Tibial nerve (tissue), 4 donors: ENCODE results near the gene NPHP4. TPM values are rescaled to one million over a fixed set of nuclear protein-coding genes. Genes with fewer than 3 reads are reported as not detected.

Source experiments
- DNase-seq, 2 donors: peaks; one replicate each; pipeline ENCODE4 v3.0.0-alpha.2; 2019; ENCODE audit warnings: low spot score in 2 of 2
- H3K27ac ChIP-seq, 4 donors: fragments of 200-600 bp; sonication (generic) in 3 of 4; one replicate each; pipeline ENCODE4 v1.5.1; 2017 to 2019; ENCODE audit warnings: mild to moderate bottlenecking in 1 of 4
- H3K27me3 ChIP-seq, 2 donors: fragments of 200-600 bp; sonication (generic) in 1 of 2; one replicate each; pipeline versions ENCODE4 v1.5.1 to v1.6.0; 2017 to 2019
- H3K36me3 ChIP-seq, 3 donors: fragments of 200-600 bp; sonication (generic); one replicate each; pipeline ENCODE4 v1.5.1; 2018 to 2019
- H3K4me1 ChIP-seq, 4 donors: fragments of 200-600 bp; sonication (generic) in 3 of 4; one replicate each; pipeline ENCODE4 v1.5.1; 2017 to 2019
- H3K4me3 ChIP-seq, 4 donors: fragments of 200-600 bp; sonication (generic) in 3 of 4; one replicate each; pipeline ENCODE4 v1.5.1; 2017 to 2019; ENCODE audit warnings: mild to moderate bottlenecking in 1 of 4, moderate library complexity in 1 of 4
- H3K9me3 ChIP-seq, 4 donors: fragments of 200-600 bp; sonication (generic) in 3 of 4; one replicate each; pipeline ENCODE4 v1.5.1; 2017 to 2019
- EP300 ChIP-seq, 2 donors: sonication (generic); formaldehyde crosslinking; IDR thresholded peaks; one replicate each; pipeline ENCODE4 v1.6.1; 2017; ENCODE audit warnings: antibody characterized with exemption in 2 of 2, mild to moderate bottlenecking in 1 of 2
- POLR2A ChIP-seq, 2 donors: fragments of 450-650 bp; IDR thresholded peaks; one replicate each; pipeline ENCODE4 v1.6.1; 2017; ENCODE audit warnings: antibody characterized with exemption in 2 of 2, mild to moderate bottlenecking in 2 of 2, moderate library complexity in 2 of 2
- WGBS, 2 donors: methylation state at CpG; one replicate each; pipeline ENCODE4 v1.1.5; 2018; 5-methylcytosine and 5-hydroxymethylcytosine counted together
- total RNA-seq, 4 donors: library from RNA; depleted of rRNA; stranded (reverse); fragments of >200 nt; gene quantifications; one replicate each; pipeline ENCODE4 v1.1.0, GENCODE V29; 2016
- TF ChIP-seq, protein P1 (sequence below), 5 experiments: fragments of 200-600 bp in 3 of 5; fragments of 450-650 bp in 2 of 5; sonication (generic) in 3 of 5; IDR thresholded peaks; one replicate each; pipeline ENCODE4 v1.5.1; 2016 to 2019; ENCODE audit warnings: antibody characterized with exemption in 5 of 5, mild to moderate bottlenecking in 3 of 5, moderate library complexity in 2 of 5

The NPHP4 gene
- total RNA-seq, 4 donors from 2014 or later, result 14.7 to 34.5 (median 28.0) TPM

GRCh38 chr1:5936621-5937372 is 55.4 kb downstream of the NPHP4 start:
- no peak for DNase-seq
- H3K4me3 ChIP-seq, result no peak overlapping the region

GRCh38 chr1:5936126-5936525 is 56.1 kb downstream of the NPHP4 start:
- TF ChIP-seq EP300 (IDR thresholded peaks at IDR 0.05) (no peak), POLR2A (IDR thresholded peaks at IDR 0.05) (no peak)
- TF ChIP-seq, protein P1, sequence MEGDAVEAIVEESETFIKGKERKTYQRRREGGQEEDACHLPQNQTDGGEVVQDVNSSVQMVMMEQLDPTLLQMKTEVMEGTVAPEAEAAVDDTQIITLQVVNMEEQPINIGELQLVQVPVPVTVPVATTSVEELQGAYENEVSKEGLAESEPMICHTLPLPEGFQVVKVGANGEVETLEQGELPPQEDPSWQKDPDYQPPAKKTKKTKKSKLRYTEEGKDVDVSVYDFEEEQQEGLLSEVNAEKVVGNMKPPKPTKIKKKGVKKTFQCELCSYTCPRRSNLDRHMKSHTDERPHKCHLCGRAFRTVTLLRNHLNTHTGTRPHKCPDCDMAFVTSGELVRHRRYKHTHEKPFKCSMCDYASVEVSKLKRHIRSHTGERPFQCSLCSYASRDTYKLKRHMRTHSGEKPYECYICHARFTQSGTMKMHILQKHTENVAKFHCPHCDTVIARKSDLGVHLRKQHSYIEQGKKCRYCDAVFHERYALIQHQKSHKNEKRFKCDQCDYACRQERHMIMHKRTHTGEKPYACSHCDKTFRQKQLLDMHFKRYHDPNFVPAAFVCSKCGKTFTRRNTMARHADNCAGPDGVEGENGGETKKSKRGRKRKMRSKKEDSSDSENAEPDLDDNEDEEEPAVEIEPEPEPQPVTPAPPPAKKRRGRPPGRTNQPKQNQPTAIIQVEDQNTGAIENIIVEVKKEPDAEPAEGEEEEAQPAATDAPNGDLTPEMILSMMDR (IDR thresholded peaks at IDR 0.05), result no peak
- Histone ChIP-seq H3K36me3 (peaks cover 0 to 26% (median 0%) of the 10 kb centered on the region in 3 donors), H3K27ac (no peak overlapping the region), H3K9me3 (no peaks in the 10 kb centered on the region), H3K4me3 (no peak overlapping the region), H3K27me3 (no peaks in the 10 kb centered on the region), H3K4me1 (peaks cover 0 to 53% (median 9%) of the 10 kb centered on the region in 4 donors)
- 95 to 96% methylated on average over 5 of the region's 5 CpGs for WGBS, 2 donors
- no peak for DNase-seq

More at GRCh38 chr1:5936621-5937372, 55.4 kb downstream of the NPHP4 start:
- WGBS, 2 donors, result 82 to 85% methylated on average over 13 of the region's 13 CpGs
- Histone ChIP-seq H3K27ac (no peak overlapping the region), H3K9me3 (no peaks in the 10 kb centered on the region), H3K36me3 (peaks cover 0 to 28% (median 0%) of the 10 kb centered on the region in 3 donors), H3K27me3 (no peaks in the 10 kb centered on the region), H3K4me1 (peaks cover 0 to 53% (median 9%) of the 10 kb centered on the region in 4 donors)
- TF ChIP-seq POLR2A (IDR thresholded peaks at IDR 0.05) (no peak), EP300 (IDR thresholded peaks at IDR 0.05) (no peak)
- TF ChIP-seq, protein P1 (IDR thresholded peaks at IDR 0.05), result no peak

- H3K36me3 ChIP-seq, result peaks cover 0 to 26% (median 0%) of the 10 kb centered on the region in 3 donors
- no peak for DNase-seq
- 54 to 55% methylated on average over 6 of the region's 6 CpGs for WGBS, 2 donors
Observed at GRCh38 chr1:5935026-5935425, 57.2 kb downstream of the NPHP4 start.

DNA sequence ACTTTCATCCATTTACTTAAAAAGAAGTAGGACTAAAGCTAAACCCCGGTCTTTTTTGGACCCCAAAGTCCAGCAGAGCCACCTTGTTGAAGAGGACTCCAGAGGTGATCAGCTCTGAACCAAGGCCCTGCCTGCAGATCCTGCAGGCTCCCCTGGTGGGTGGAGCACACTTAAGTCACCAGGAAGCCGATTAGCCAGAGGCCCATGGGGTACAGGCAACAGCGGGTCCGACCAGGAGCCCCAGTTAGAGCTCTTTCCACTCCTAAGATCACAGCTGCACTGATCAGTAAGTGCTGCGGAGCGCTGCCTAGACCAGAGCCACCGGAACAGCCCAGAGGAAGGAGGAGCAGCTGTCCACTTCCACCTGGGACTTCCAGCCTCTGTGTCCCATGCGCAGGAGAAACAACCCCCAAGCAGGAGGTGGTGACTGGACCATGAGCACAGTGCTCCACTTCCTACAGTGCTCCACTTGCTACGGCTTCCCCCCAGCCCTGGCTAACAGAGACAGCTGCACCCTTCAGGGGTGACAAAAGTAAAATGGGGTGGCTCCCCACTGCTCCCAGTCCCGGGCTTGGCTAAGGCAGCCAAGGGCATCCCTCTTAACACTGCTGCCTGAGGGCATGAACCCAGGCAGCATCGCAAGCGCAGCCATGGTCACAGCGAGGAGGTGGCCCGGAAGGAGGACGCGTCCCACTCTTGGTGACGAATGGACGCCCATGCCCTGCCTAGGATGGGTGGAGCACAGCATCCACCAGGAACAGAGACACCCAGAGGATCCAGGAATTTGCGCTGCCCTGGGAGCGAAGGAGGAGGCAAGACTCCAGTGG is 58.0 kb downstream of the NPHP4 start:
- Histone ChIP-seq H3K36me3 (peaks cover 0 to 26% (median 0%) of the 10 kb centered on the region in 3 donors), H3K9me3 (no peaks in the 10 kb centered on the region), H3K4me1 (peaks cover 0 to 53% (median 9%) of the 10 kb centered on the region in 4 donors), H3K27me3 (no peaks in the 10 kb centered on the region), H3K4me3 (no peak overlapping the region), H3K27ac (peak overlapping the region in 2 of 4 donors; percentile 65 to 66)
- TF ChIP-seq EP300 (IDR thresholded peaks at IDR 0.05), result no peak
- TF ChIP-seq, protein P1 (IDR thresholded peaks at IDR 0.05), result no peak
- no peak for TF ChIP-seq POLR2A (IDR thresholded peaks at IDR 0.05)
- WGBS, 2 donors, result 94 to 97% methylated on average over 17 to 20 of the region's 20 CpGs
- DNase-seq, result no peak

More at GRCh38 chr1:5935026-5935425, 57.2 kb downstream of the NPHP4 start:
- H3K9me3 ChIP-seq, result no peaks in the 10 kb centered on the region
- H3K27me3 ChIP-seq, result no peaks in the 10 kb centered on the region
- H3K27ac ChIP-seq, result peak overlapping the region in 2 of 4 donors; percentile 65 to 66
- TF ChIP-seq EP300 (IDR thresholded peaks at IDR 0.05), result no peak
- TF ChIP-seq POLR2A (IDR thresholded peaks at IDR 0.05), result no peak
- TF ChIP-seq, protein P1 (IDR thresholded peaks at IDR 0.05), result no peak
- peaks cover 0 to 53% (median 9%) of the 10 kb centered on the region in 4 donors for H3K4me1 ChIP-seq
- no peak overlapping the region for H3K4me3 ChIP-seq
